ENCODE measurements around the gene OLFML3. TPM values are rescaled to one million over a fixed set of nuclear protein-coding genes. Genes with fewer than 3 reads are reported as not detected.

OLFML3 gene
- total and polyA plus RNA-seq, 4 donors, result 50.6 to 343 (median 80.8) TPM

GRCh38 chr1:113972954-113973353 is 6.3 kb upstream of the OLFML3 start:
- Histone ChIP-seq H3K27me3 (ENCODE audit: control insufficient read depth, insufficient read depth, low read length) (no peaks in the 10 kb centered on the region), H3K9me3 (ENCODE audit: control insufficient read depth, insufficient read depth, low read length) (no peaks in the 10 kb centered on the region), H3K4me1 (ENCODE audit: control insufficient read depth, insufficient read depth, low read length) (no peaks in the 10 kb centered on the region), H3K4me3 (ENCODE audit: low read depth, low read length) (no peak overlapping the region), H3K36me3 (ENCODE audit: control insufficient read depth, insufficient read depth, low read length) (peaks cover 30% of the 10 kb centered on the region), H3K27ac (ENCODE audit: low read depth, low read length) (no peak overlapping the region)
- DNase-seq (ENCODE audit: low read depth in 4 of 6, low spot score in 6 of 6), result no peak
- WGBS (ENCODE audit: insufficient coverage), result 86% methylated on average over 9 of the region's 9 CpGs

GRCh38 chr1:113975211-113975895 is 3.9 kb upstream of the OLFML3 start:
- WGBS (ENCODE audit: insufficient coverage), result 100% methylated on average over 1 of the region's 4 CpGs
- Histone ChIP-seq H3K4me3 (ENCODE audit: low read depth, low read length) (no peak overlapping the region), H3K27me3 (ENCODE audit: control insufficient read depth, insufficient read depth, low read length) (no peaks in the 10 kb centered on the region), H3K27ac (ENCODE audit: low read depth, low read length) (no peak overlapping the region), H3K9me3 (ENCODE audit: control insufficient read depth, insufficient read depth, low read length) (no peaks in the 10 kb centered on the region), H3K4me1 (ENCODE audit: control insufficient read depth, insufficient read depth, low read length) (peaks cover 16% of the 10 kb centered on the region), H3K36me3 (ENCODE audit: control insufficient read depth, insufficient read depth, low read length) (peaks cover 16% of the 10 kb centered on the region)
- DNase-seq (ENCODE audit: low read depth in 4 of 6, low spot score in 6 of 6), result no peak

DNA sequence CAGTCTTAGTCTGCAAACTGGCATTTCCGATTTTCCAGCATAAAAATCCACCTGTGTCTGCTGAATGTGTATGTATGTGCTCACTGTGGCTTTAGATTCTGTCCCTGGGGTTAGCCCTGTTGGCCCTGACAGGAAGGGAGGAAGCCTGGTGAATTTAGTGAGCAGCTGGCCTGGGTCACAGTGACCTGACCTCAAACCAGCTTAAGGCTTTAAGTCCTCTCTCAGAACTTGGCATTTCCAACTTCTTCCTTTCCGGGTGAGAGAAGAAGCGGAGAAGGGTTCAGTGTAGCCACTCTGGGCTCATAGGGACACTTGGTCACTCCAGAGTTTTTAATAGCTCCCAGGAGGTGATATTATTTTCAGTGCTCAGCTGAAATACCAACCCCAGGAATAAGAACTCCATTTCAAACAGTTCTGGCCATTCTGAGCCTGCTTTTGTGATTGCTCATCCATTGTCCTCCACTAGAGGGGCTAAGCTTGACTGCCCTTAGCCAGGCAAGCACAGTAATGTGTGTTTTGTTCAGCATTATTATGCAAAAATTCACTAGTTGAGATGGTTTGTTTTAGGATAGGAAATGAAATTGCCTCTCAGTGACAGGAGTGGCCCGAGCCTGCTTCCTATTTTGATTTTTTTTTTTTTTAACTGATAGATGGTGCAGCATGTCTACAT is 2.5 kb upstream of the OLFML3 start:
- no peaks in the 10 kb centered on the region for H3K27me3 ChIP-seq (ENCODE audit: control insufficient read depth, insufficient read depth, low read length)
- H3K27ac ChIP-seq (ENCODE audit: low read depth, low read length), result no peak overlapping the region
- DNase-seq (ENCODE audit: low read depth in 4 of 6, low spot score in 6 of 6), result peak in 2 of 6 donors; percentile 49 to 51
- peaks cover 24% of the 10 kb centered on the region for H3K4me1 ChIP-seq (ENCODE audit: control insufficient read depth, insufficient read depth, low read length)
- H3K4me3 ChIP-seq (ENCODE audit: low read depth, low read length), result no peak overlapping the region
- H3K36me3 ChIP-seq (ENCODE audit: control insufficient read depth, insufficient read depth, low read length), result peaks cover 20% of the 10 kb centered on the region
- no peaks in the 10 kb centered on the region for H3K9me3 ChIP-seq (ENCODE audit: control insufficient read depth, insufficient read depth, low read length)
- 54% methylated on average over 2 of the region's 4 CpGs for whole genome bisulfite sequencing (ENCODE audit: insufficient coverage)

GRCh38 chr1:113977906-113978305 is 1.4 kb upstream of the OLFML3 start:
- Histone ChIP-seq H3K4me3 (ENCODE audit: low read depth, low read length) (no peak overlapping the region), H3K36me3 (ENCODE audit: control insufficient read depth, insufficient read depth, low read length) (peaks cover 11% of the 10 kb centered on the region), H3K27me3 (ENCODE audit: control insufficient read depth, insufficient read depth, low read length) (no peaks in the 10 kb centered on the region), H3K27ac (ENCODE audit: low read depth, low read length) (no peak overlapping the region), H3K9me3 (ENCODE audit: control insufficient read depth, insufficient read depth, low read length) (no peaks in the 10 kb centered on the region), H3K4me1 (ENCODE audit: control insufficient read depth, insufficient read depth, low read length) (peaks cover 31% of the 10 kb centered on the region)
- WGBS (ENCODE audit: insufficient coverage), result no CpG with 5 or more reads among the region's 3 CpGs
- DNase-seq (ENCODE audit: low read depth in 4 of 6, low spot score in 6 of 6), result no peak

GRCh38 chr1:113980110-113980509 is 836 bp downstream of the OLFML3 start:
- Histone ChIP-seq H3K4me1 (ENCODE audit: control insufficient read depth, insufficient read depth, low read length) (peaks cover 43% of the 10 kb centered on the region), H3K27ac (ENCODE audit: low read depth, low read length) (peak overlapping the region; percentile 86), H3K27me3 (ENCODE audit: control insufficient read depth, insufficient read depth, low read length) (no peaks in the 10 kb centered on the region), H3K36me3 (ENCODE audit: control insufficient read depth, insufficient read depth, low read length) (peaks cover 6% of the 10 kb centered on the region), H3K9me3 (ENCODE audit: control insufficient read depth, insufficient read depth, low read length) (no peaks in the 10 kb centered on the region), H3K4me3 (ENCODE audit: low read depth, low read length) (peak overlapping the region; percentile 41)
- DNase-seq (ENCODE audit: low read depth in 4 of 6, low spot score in 6 of 6), result peak in 2 of 6 donors; percentile 60 to 75
- WGBS (ENCODE audit: insufficient coverage), result 42% methylated on average over 10 of the region's 10 CpGs

GRCh38 chr1:113981962-113982931 is 3.0 kb downstream of the OLFML3 start:
- peak overlapping the region; percentile 13 for H3K4me3 ChIP-seq (ENCODE audit: low read depth, low read length)
- H3K4me1 ChIP-seq (ENCODE audit: control insufficient read depth, insufficient read depth, low read length), result peaks cover 46% of the 10 kb centered on the region

GRCh38 chr1:113982949-113983348 is 3.7 kb downstream of the OLFML3 start:
- WGBS (ENCODE audit: insufficient coverage), result 69% methylated on average over 2 of the region's 5 CpGs
- H3K27me3 ChIP-seq (ENCODE audit: control insufficient read depth, insufficient read depth, low read length), result no peaks in the 10 kb centered on the region
- H3K36me3 ChIP-seq (ENCODE audit: control insufficient read depth, insufficient read depth, low read length), result peaks cover 6% of the 10 kb centered on the region
- no peaks in the 10 kb centered on the region for H3K9me3 ChIP-seq (ENCODE audit: control insufficient read depth, insufficient read depth, low read length)
- no peak overlapping the region for H3K4me3 ChIP-seq (ENCODE audit: low read depth, low read length)
- H3K27ac ChIP-seq (ENCODE audit: low read depth, low read length), result peak overlapping the region; percentile 57
- H3K4me1 ChIP-seq (ENCODE audit: control insufficient read depth, insufficient read depth, low read length), result peaks cover 46% of the 10 kb centered on the region
- no peak for DNase-seq (ENCODE audit: low read depth in 4 of 6, low spot score in 6 of 6)

More at GRCh38 chr1:113981962-113982931, 3.0 kb downstream of the OLFML3 start:
- DNase-seq (ENCODE audit: low read depth in 4 of 6, low spot score in 6 of 6), result peak in 1 of 6 donors; percentile 61
- no peaks in the 10 kb centered on the region for H3K27me3 ChIP-seq (ENCODE audit: control insufficient read depth, insufficient read depth, low read length)
- peaks cover 6% of the 10 kb centered on the region for H3K36me3 ChIP-seq (ENCODE audit: control insufficient read depth, insufficient read depth, low read length)
- no peaks in the 10 kb centered on the region for H3K9me3 ChIP-seq (ENCODE audit: control insufficient read depth, insufficient read depth, low read length)
- H3K27ac ChIP-seq (ENCODE audit: low read depth, low read length), result peak overlapping the region; percentile 57
- WGBS (ENCODE audit: insufficient coverage), result 61% methylated on average over 4 of the region's 18 CpGs

GRCh38 chr1:113983391-113983790 is 4.1 kb downstream of the OLFML3 start:
- WGBS (ENCODE audit: insufficient coverage), result 43% methylated on average over 8 of the region's 8 CpGs
- Histone ChIP-seq H3K4me3 (ENCODE audit: low read depth, low read length) (no peak overlapping the region), H3K4me1 (ENCODE audit: control insufficient read depth, insufficient read depth, low read length) (peaks cover 46% of the 10 kb centered on the region)

DNA sequence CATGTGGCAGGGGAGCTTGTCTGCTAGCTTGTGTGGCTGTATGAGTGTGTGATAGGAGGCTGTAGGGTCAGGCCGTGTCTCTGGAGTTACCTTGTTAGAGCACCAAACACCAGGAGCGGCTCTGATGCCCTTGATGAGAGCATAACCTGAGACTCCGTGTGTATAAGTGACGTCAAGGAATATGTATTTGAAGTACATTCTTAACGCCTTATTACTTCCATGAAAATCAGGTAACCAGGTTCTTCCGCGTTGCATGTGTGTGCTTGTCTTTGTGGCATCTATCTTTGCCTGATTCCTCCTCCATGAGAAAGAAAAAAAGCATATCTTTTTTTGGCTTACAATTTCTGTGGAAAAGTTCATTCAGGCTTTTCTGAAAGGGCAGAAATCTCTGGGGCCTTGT is 4.6 kb downstream of the OLFML3 start:
- peak overlapping the region; percentile 57 for H3K27ac ChIP-seq (ENCODE audit: low read depth, low read length)
- H3K4me3 ChIP-seq (ENCODE audit: low read depth, low read length), result no peak overlapping the region
- H3K9me3 ChIP-seq (ENCODE audit: control insufficient read depth, insufficient read depth, low read length), result no peaks in the 10 kb centered on the region
- peaks cover 6% of the 10 kb centered on the region for H3K36me3 ChIP-seq (ENCODE audit: control insufficient read depth, insufficient read depth, low read length)
- WGBS (ENCODE audit: insufficient coverage), result 88% methylated on average over 3 of the region's 7 CpGs
- no peak for DNase-seq (ENCODE audit: low read depth in 4 of 6, low spot score in 6 of 6)
- peaks cover 44% of the 10 kb centered on the region for H3K4me1 ChIP-seq (ENCODE audit: control insufficient read depth, insufficient read depth, low read length)
- no peaks in the 10 kb centered on the region for H3K27me3 ChIP-seq (ENCODE audit: control insufficient read depth, insufficient read depth, low read length)

More at GRCh38 chr1:113983391-113983790, 4.1 kb downstream of the OLFML3 start:
- no peaks in the 10 kb centered on the region for H3K27me3 ChIP-seq (ENCODE audit: control insufficient read depth, insufficient read depth, low read length)
- H3K9me3 ChIP-seq (ENCODE audit: control insufficient read depth, insufficient read depth, low read length), result no peaks in the 10 kb centered on the region
- peak in 1 of 6 donors; percentile 41 for DNase-seq (ENCODE audit: low read depth in 4 of 6, low spot score in 6 of 6)
- H3K36me3 ChIP-seq (ENCODE audit: control insufficient read depth, insufficient read depth, low read length), result peaks cover 6% of the 10 kb centered on the region
- peak overlapping the region; percentile 57 for H3K27ac ChIP-seq (ENCODE audit: low read depth, low read length)

All from spinal cord (tissue), 10 donors.